Measurements from ENCODE around the gene MTFR1L. TPM values are rescaled to one million over a fixed set of nuclear protein-coding genes. Genes with fewer than 3 reads are reported as not detected.

The MTFR1L gene
- polyA plus RNA-seq, 3 donors: 67.3 to 73.5 (median 69.9) TPM

- intact Hi-C loops (cut with micrococcal nuclease): no loop called here
- H3K79me2 ChIP-seq (ENCODE audit: insufficient read depth, low read length): peaks cover 9% of the 10 kb centered on the region
- peaks cover 0 to 8% of the 10 kb centered on the region in 2 donors for H3K4me1 ChIP-seq (ENCODE audit: control insufficient read depth in 1 of 2, insufficient read depth in 2 of 2, low read length in 2 of 2)
- H3K36me3 Mint-ChIP-seq: peaks cover 63 to 64% of the 10 kb centered on the region in 2 donors
- peaks cover 55 to 73% of the 10 kb centered on the region in 2 donors for H3K36me3 ChIP-seq (replicated peaks in 1 of 2; ENCODE audit: control insufficient read depth in 1 of 2, insufficient read depth in 2 of 2, low read length in 2 of 2)
- no peak overlapping the region for H3K9ac ChIP-seq (ENCODE audit: insufficient read depth, low read length, poor library complexity, severe bottlenecking)
- H3K27ac ChIP-seq (ENCODE audit: low read depth in 1 of 2, low read length in 2 of 2): no peak overlapping the region
- no peaks in the 10 kb centered on the region for H3K27me3 Mint-ChIP-seq (ENCODE audit: low read depth in 3 of 3)
- peaks cover 0 to under 1% (median 0%) of the 10 kb centered on the region in 7 donors for H3K9me3 Mint-ChIP-seq
- peaks cover 5% of the 10 kb centered on the region for H4K20me1 ChIP-seq (ENCODE audit: insufficient read depth, low read length)
- H3K4me3 Mint-ChIP-seq: no peak overlapping the region
- peaks cover 11% of the 10 kb centered on the region for H3K4me1 Mint-ChIP-seq
- 73% methylated on average over 2 of the region's 3 CpGs for WGBS (ENCODE audit: insufficient coverage)
- no peak overlapping the region for H3K4me2 ChIP-seq (replicated peaks; ENCODE audit: extremely low read depth, low read length, poor library complexity, severe bottlenecking)
- TF ChIP-seq CTCF (IDR thresholded peaks at IDR 0.05): no peak
- no peak for DNase-seq
- H3K4me3 ChIP-seq (replicated peaks in 1 of 3; ENCODE audit: low read depth in 2 of 3, low read length in 3 of 3): no peak overlapping the region
- no peak overlapping the region for H2AFZ ChIP-seq (ENCODE audit: insufficient read depth, low read depth, low read length, poor library complexity, severe bottlenecking)
- no peaks in the 10 kb centered on the region for H3K9me3 ChIP-seq (replicated peaks in 1 of 2; ENCODE audit: control insufficient read depth in 1 of 2, insufficient read depth in 1 of 2, low read length in 2 of 2)
- no peaks in the 10 kb centered on the region for H3K27me3 ChIP-seq (ENCODE audit: control insufficient read depth in 2 of 2, insufficient read depth in 2 of 2, low read length in 2 of 2)
- H3K27ac Mint-ChIP-seq: peak overlapping the region in 2 of 7 donors; percentile 9 to 38
Measured at GRCh38 chr1:25834894-25835293, 15.1 kb downstream of the MTFR1L start.

- TF ChIP-seq CTCF (IDR thresholded peaks at IDR 0.05): no peak
- H3K27me3 ChIP-seq (ENCODE audit: control insufficient read depth in 2 of 2, insufficient read depth in 2 of 2, low read length in 2 of 2): no peaks in the 10 kb centered on the region
- Mint-ChIP-seq H3K27me3 (ENCODE audit: low read depth in 3 of 3) (no peaks in the 10 kb centered on the region), H3K4me3 (no peak overlapping the region), H3K9me3 (peaks cover 0 to 3% (median 0%) of the 10 kb centered on the region in 7 donors), H3K4me1 (peaks cover 6% of the 10 kb centered on the region), H3K36me3 (peaks cover 51% of the 10 kb centered on the region in 2 donors), H3K27ac (peak overlapping the region in 1 of 7 donors; percentile 80)
- 100% methylated on average over 1 of the region's 3 CpGs for WGBS (ENCODE audit: insufficient coverage)
- H3K36me3 ChIP-seq (replicated peaks in 1 of 2; ENCODE audit: control insufficient read depth in 1 of 2, insufficient read depth in 2 of 2, low read length in 2 of 2): peaks cover 37 to 55% of the 10 kb centered on the region in 2 donors
- H2AFZ ChIP-seq (ENCODE audit: insufficient read depth, low read depth, low read length, poor library complexity, severe bottlenecking): no peak overlapping the region
- intact Hi-C loops (cut with micrococcal nuclease): no loop called here
- H3K4me1 ChIP-seq (ENCODE audit: control insufficient read depth in 1 of 2, insufficient read depth in 2 of 2, low read length in 2 of 2): peaks cover 0 to 5% of the 10 kb centered on the region in 2 donors
- H3K9ac ChIP-seq (ENCODE audit: insufficient read depth, low read length, poor library complexity, severe bottlenecking): no peak overlapping the region
- DNase-seq: no peak
- no peaks in the 10 kb centered on the region for H3K9me3 ChIP-seq (replicated peaks in 1 of 2; ENCODE audit: control insufficient read depth in 1 of 2, insufficient read depth in 1 of 2, low read length in 2 of 2)
- peaks cover 2% of the 10 kb centered on the region for H4K20me1 ChIP-seq (ENCODE audit: insufficient read depth, low read length)
- H3K4me2 ChIP-seq (replicated peaks; ENCODE audit: extremely low read depth, low read length, poor library complexity, severe bottlenecking): no peak overlapping the region
- peaks cover 9% of the 10 kb centered on the region for H3K79me2 ChIP-seq (ENCODE audit: insufficient read depth, low read length)
- H3K4me3 ChIP-seq (replicated peaks in 1 of 3; ENCODE audit: low read depth in 2 of 3, low read length in 3 of 3): no peak overlapping the region
- no peak overlapping the region for H3K27ac ChIP-seq (ENCODE audit: low read depth in 1 of 2, low read length in 2 of 2)
Measured at GRCh38 chr1:25836695-25837094, 16.9 kb downstream of the MTFR1L start.
